Choroid plexus epithelial cell (primary cell): ENCODE results near the gene MX1.

Experiments used
- DNase-seq: peaks from one replicate; pipeline ENCODE4 v3.0.0-alpha.2; 2010; ENCODE audit warnings: low read depth
- H3K4me3 ChIP-seq: 2 replicates; pipeline ENCODE4 v1.5.1; 2011; ENCODE audit warnings: low read depth, mild to moderate bottlenecking, control low read depth, low read length, moderate library complexity
- CTCF ChIP-seq: conservative IDR thresholded peaks from 2 replicates; pipeline ENCODE4 v1.5.1; 2011; ENCODE audit warnings: low read depth, mild to moderate bottlenecking, control low read depth, inconsistent platforms, low read length, moderate library complexity

Gene MX1

GRCh38 chr21:41441546-41441945 is 15.5 kb downstream of the MX1 start:
- TF ChIP-seq CTCF: no peak
- DNase-seq: no peak
- H3K4me3 ChIP-seq: no peak overlapping the region

GRCh38 chr21:41442481-41443186 is 16.6 kb downstream of the MX1 start:
- no peak for DNase-seq
- no peak overlapping the region for H3K4me3 ChIP-seq
- TF ChIP-seq CTCF: no peak

- no peak for DNase-seq
- H3K4me3 ChIP-seq: no peak overlapping the region
- no peak for TF ChIP-seq CTCF
These were observed 17.5 kb downstream of the MX1 start for GRCh38 chr21:41443562-41443961.

- no peak overlapping the region for H3K4me3 ChIP-seq
- no peak for DNase-seq
- TF ChIP-seq CTCF: no peak
These were observed 18.8 kb downstream of the MX1 start for GRCh38 chr21:41444703-41445464.

- no peak for DNase-seq
- no peak overlapping the region for H3K4me3 ChIP-seq
- no peak for TF ChIP-seq CTCF
These were observed 19.4 kb downstream of the MX1 start for GRCh38 chr21:41445465-41445862.

GRCh38 chr21:41446586-41446985 is 20.5 kb downstream of the MX1 start:
- TF ChIP-seq CTCF: no peak
- DNase-seq: no peak
- H3K4me3 ChIP-seq: no peak overlapping the region
